CD4-positive, alpha-beta T cell treated with Interleukin-12 subunit alpha and Interleukin-12 subunit beta, for 1 hour (primary cell): ENCODE results near the gene MS4A7.
"Not testable (repeated sequence)": the region's sequence is repeated elsewhere in the genome, so short reads cannot be mapped to it uniquely, and the experiment has no call there.

Experiments
- DNase-seq: peaks from one replicate; pipeline ENCODE4 v3.0.0-alpha.2; 2020

MS4A7 gene, protein sequence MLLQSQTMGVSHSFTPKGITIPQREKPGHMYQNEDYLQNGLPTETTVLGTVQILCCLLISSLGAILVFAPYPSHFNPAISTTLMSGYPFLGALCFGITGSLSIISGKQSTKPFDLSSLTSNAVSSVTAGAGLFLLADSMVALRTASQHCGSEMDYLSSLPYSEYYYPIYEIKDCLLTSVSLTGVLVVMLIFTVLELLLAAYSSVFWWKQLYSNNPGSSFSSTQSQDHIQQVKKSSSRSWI

GRCh38 chr11:60378354-60378753 is at the start of gene MS4A7:
MS4A7 (plus strand) TSS chr11:60378532; CDS start chr11:60383142, 4,610 bp downstream.
- no peak for DNase-seq

DNA sequence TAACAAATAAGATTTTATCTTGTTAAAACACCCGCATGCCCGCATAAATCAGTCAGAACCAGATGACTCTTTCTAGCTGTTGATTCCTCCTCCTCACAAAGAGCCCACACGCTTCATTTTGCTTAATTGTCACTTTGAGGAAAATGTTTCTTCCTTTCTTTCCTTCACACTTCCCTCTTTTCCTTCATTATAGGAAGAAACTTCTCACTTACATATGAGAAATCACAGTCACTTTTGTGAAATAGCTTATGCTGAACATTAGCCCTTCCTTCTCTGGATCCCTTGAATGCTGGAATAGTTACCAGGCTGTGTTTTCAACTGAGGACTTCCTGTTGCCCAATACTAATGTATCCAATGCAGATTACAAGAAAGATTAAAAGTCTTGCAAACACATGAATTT is 45.5 kb upstream of the MS4A7 start:
- no peak for DNase-seq

GRCh38 chr11:60334005-60334620 is 44.2 kb upstream of the MS4A7 start:
- peak; percentile 57 for DNase-seq

GRCh38 chr11:60336767-60337391 is 41.5 kb upstream of the MS4A7 start:
- no peak for DNase-seq

GRCh38 chr11:60338053-60338452 is 40.3 kb upstream of the MS4A7 start:
- no peak for DNase-seq

DNA sequence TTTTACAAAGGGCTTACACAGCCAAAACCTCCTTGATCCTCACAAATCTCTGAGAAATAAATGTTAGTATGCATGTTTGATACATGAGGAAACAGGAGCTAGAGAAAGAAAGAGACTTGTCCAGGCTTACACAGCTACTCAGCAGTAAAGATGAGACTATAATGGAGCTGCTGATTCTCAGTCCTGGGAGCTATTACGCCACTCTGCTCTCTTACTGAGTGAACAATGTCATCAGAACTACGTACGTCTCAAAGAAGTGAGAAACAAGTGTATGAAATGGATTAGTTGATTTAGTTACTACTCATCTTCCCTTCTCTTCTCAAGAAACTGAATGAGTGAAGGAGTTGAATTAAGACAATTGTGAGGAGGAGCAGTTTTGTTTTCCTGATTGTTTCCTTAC is 39.0 kb upstream of the MS4A7 start:
- no peak for DNase-seq

- peak; percentile 23 for DNase-seq
Observed at GRCh38 chr11:60343094-60343704, 35.1 kb upstream of the MS4A7 start.

DNA sequence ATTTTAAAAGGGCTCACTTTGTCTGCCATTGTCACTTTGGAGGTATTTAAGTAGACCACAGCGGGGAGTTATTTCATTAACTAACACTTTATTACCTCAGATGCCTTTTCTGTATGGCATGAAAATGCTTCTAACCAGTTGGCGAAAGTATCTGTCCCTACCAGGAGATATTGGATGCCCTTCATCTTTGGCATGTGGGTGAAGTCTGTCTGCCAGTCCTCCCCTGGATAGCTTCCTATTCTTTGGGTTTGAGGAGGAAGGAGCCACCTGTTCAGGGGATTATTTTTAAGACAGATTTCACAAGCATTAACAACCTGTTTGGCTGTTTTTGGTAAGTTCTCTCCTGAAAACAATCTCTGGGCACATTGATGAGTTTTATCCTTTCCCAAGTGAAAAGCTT is 34.2 kb upstream of the MS4A7 start:
- no peak for DNase-seq

- peak; percentile 6 for DNase-seq
Observed at GRCh38 chr11:60345489-60345888, 32.8 kb upstream of the MS4A7 start.

DNA sequence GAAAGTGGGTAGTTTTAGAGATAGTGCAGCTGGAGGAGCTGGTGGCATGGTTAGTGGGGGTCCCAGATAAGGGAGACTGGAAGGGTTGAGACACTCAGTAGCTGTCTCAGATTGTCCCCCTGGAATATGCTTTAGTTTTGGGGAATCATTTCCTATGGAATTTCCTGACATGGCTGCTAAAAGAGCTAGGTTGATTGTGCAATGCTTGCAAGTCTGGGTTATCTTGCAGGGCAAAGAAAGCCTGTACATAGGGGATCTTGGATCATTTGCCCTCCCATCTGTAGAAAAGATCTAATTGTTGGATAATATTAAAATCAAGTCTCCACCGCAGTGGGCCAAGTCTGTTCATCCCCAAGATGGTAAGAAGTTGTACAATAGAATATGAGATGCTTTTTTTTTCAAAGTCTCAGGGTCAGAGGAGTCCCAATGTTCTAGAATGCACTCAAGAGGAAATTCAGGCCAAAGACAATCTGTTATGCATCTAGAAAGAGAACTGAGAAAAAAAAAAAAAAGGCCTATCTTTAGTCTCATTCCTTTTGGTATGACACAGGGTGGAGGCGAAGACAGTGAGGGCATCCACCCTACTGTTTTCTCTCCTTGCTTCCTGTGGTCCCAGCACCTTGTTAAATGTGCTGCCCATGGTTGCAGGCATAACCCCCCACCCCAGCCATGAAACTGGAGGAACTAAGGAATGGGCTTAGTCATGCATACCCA is 31.1 kb upstream of the MS4A7 start:
- no peak for DNase-seq

DNA sequence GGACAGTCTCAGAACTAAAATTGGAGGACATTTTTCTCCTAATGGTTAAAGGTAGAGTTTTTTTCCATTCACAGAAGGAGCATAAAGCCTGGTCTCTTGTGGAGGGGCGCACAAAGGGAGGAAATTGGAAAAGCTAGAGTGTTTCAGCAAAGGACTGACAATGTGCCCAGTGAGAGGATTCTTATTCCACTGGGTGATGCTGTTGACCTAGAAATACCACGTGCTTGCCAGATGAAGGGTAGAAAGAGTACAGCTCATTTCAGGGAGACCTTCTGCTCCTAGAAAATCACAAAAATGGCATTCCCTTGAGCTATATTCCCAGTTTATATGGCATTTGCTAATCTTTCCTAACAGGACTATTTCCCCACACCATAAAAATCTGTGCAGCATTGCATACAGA is 30.2 kb upstream of the MS4A7 start:
- no peak for DNase-seq

DNA sequence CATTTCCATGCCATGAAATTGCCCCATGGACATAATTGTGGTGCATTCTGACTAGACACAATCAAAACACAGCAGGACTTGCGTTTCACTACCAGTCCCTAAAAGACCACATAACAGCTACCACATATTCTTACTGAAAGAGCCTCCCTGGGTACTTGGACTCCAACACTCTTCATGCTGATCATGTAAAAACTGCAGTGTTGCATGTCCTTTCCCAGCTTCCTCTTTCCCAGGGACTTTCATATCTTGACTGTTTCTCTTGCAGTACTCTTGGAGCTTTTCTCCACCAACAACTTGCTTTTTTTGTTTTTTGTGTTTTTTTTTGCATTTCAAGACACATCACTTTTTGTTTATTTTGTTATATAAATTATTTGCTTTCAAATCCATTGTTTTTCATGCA is 28.3 kb upstream of the MS4A7 start:
- no peak for DNase-seq

DNA sequence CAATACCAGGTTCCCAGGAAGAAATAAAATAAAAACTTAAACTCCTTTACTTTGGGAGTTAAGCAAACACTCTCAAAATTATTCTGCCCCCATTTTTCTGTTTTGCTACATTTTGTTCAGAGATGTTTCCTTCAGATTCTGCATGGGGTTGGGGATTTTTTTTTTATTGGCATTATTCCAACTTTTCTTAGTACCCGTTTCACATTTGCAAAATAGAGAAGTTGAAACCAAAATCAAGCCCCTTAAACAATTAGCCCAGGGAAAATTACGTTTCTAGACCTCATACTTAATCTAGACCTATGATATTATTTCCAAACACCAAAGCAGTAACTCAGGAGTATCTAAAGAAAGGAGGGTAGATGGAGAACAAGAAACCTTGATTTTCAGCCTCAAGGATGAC is 20.6 kb upstream of the MS4A7 start:
- DNase-seq, result no peak

DNA sequence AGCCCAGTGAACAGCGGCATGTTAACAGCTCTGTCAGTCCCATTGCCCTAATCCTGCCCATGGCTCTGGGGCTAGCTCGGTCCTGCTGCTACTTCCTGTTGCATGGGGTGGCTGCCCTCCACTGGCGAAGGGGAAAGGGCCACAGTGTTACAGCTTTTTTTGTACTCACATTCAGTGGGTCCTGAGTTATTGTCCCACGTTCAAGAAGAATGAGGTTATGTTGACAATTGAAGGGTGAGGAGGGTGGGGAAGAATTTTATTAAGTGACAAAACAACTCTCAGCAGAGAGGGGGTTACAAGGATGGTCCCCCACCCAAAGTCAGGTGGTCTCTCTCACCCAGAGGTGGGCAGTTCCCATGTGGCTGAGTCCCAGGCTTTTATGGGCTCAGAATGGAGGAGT is 17.7 kb upstream of the MS4A7 start:
- DNase-seq, result no peak

- no peak for DNase-seq
Observed at GRCh38 chr11:60362241-60362640, 16.1 kb upstream of the MS4A7 start.

DNA sequence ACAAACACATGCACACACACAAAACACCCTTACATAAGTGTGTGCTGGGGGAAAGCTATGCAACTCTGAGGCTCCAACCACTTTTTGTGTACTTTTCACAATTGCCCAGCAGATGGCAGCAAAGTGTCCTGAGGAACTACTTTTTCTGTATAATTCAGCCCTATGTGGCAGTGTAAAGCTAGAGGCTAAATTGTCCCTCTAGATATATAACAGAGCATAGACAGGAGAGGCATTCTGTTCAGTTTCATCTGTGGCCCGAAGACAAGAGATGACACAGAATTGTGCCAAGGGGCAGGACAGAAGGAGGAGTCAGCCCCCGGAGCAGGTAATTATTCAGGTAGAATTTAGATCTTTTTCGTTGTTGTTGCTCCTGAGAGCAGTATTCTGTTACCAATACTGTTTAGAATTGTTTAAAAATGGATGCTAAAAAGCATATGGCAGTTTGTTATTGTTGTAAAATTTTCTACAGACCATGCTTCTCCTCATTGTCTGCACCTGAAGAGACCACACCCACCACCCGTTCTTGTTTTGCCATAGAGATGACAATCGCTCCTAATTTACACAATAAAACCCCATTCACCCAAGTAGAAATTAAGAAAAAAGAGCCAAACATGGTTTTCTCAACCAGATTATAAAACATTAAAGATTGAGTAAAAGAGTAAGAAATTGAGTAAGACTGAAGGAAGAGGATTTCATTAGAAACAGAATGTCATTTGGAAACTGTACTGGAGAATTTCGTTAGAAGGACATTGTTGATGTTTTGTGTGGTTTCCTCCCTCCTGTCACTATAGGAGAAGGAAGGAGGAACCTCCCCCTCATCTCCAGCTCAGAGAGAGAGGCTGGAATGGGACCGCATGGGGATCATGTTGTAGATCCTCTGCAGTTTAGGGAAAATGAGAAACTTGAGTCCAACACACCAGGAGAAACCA is 14.5 kb upstream of the MS4A7 start:
- peak; percentile 63 for DNase-seq

DNA sequence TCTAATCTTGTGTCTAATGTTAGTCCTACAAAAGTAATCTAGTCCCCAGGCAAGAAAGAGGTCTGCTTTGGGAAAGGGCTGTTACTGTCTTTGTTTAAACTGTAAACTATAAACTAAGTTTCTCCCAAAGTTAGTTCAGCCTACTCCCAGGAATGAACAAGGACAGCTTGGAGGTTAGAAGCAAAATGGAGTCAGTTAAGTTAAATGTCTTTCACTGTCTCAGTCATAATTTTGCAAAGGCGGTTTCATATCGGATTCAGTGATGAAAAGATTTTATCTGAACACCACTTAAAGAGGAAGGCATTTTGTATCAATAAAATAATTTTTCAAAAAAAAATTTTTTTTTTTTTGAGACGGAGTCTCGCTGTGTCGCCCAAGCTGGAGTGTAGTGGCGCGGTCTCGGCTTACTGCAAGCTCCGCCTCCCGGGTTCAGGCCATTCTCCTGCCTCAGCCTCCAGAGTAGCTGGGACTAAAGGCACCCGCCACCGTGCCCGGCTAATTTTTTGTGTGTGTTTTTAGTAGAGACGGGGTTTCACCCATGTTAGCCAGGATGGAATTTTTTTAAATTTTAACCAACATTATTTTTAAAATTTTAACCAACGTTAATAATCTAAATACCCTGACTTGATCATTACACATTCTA is 11.9 kb upstream of the MS4A7 start:
- DNase-seq, result not testable (repeated sequence)

GRCh38 chr11:60367009-60367408 is 11.3 kb upstream of the MS4A7 start:
- DNase-seq, result no peak

- no peak for DNase-seq
Observed at GRCh38 chr11:60367896-60368295, 10.4 kb upstream of the MS4A7 start.

GRCh38 chr11:60370252-60370810 is 8.0 kb upstream of the MS4A7 start:
- no peak for DNase-seq

DNA sequence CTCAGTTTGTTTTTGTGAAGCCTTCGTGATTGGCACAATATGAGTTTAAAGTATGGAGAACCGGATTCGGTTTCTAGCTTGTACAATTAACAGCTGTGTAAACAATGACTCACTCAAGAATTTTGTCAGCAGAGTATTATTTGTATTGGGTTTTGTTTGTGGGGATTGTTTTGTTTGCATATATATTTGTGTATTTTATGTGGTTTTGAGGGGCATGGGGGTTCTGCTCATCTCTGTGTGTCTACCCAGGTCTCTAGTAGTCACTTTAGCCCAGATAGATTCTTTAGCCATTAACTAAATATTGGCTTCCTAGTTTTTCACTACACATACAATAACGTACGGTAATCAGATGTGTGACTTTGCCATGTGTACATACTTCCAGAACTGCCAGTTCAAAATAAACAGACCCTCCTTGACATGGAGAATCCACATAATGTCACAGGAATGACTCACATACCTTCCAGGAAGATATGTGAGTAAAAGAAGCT is 7.5 kb upstream of the MS4A7 start:
- no peak for DNase-seq
